Measurements from ENCODE around the gene TM2D3. TPM values are rescaled to one million over a fixed set of nuclear protein-coding genes. Genes with fewer than 3 reads are reported as not detected.

The TM2D3 gene
- total RNA-seq, 1 experiment from 2014 or later: 26.2 TPM

- H3K4me1 Mint-ChIP-seq (ENCODE audit: insufficient read depth, unreplicated experiment): peaks cover 12% of the 10 kb centered on the region
- DNase-seq (ENCODE audit: unreplicated experiment): no peak
- intact Hi-C loops (cut with micrococcal nuclease): no loop called here
- ChIA-PET POLR2A (no interaction called here), CTCF (interaction anchor here (0.6 to 2.3 kb wide), 4 partner anchors 9 to 331 kb away, joined by 3 to 10 read pairs (median 4); no protein-coding TSS in a partner anchor)
- H3K9me3 Mint-ChIP-seq (ENCODE audit: unreplicated experiment): peaks cover 8% of the 10 kb centered on the region
- no peaks in the 10 kb centered on the region for H3K27me3 Mint-ChIP-seq (ENCODE audit: insufficient read depth, unreplicated experiment)
- no peak overlapping the region for H3K4me3 Mint-ChIP-seq (ENCODE audit: unreplicated experiment)
- H3K36me3 Mint-ChIP-seq (ENCODE audit: insufficient read depth, unreplicated experiment): peaks cover 4% of the 10 kb centered on the region
- no TSS peak for BruUV-seq (replicated peaks)
- no peak for TF ChIP-seq CTCF (IDR thresholded peaks at IDR 0.05; ENCODE audit: unreplicated experiment)
- no peak overlapping the region for H3K27ac Mint-ChIP-seq (ENCODE audit: low read depth, unreplicated experiment)
These were observed 31.5 kb downstream of the TM2D3 start for GRCh38 chr15:101620671-101621070.

- no peak for DNase-seq (ENCODE audit: unreplicated experiment)
- Mint-ChIP-seq H3K27me3 (ENCODE audit: insufficient read depth, unreplicated experiment) (no peaks in the 10 kb centered on the region), H3K4me1 (ENCODE audit: insufficient read depth, unreplicated experiment) (peaks cover 16% of the 10 kb centered on the region), H3K4me3 (ENCODE audit: unreplicated experiment) (no peak overlapping the region), H3K27ac (ENCODE audit: low read depth, unreplicated experiment) (no peak overlapping the region), H3K36me3 (ENCODE audit: insufficient read depth, unreplicated experiment) (peaks cover 4% of the 10 kb centered on the region), H3K9me3 (ENCODE audit: unreplicated experiment) (peaks cover 8% of the 10 kb centered on the region)
- CTCF ChIA-PET: no interaction called here
- intact Hi-C loops (cut with micrococcal nuclease): no loop called here
- POLR2A ChIA-PET: no interaction called here
- no peak for TF ChIP-seq CTCF (IDR thresholded peaks at IDR 0.05; ENCODE audit: unreplicated experiment)
- BruUV-seq (replicated peaks): no TSS peak
These were observed 32.6 kb downstream of the TM2D3 start for GRCh38 chr15:101619615-101619865.

- ChIA-PET POLR2A (no interaction called here), CTCF (interaction anchor here (1.1 kb wide), 1 partner anchor 117 kb away, joined by 4 read pairs; no protein-coding TSS in a partner anchor)
- peaks cover 8% of the 10 kb centered on the region for H3K9me3 Mint-ChIP-seq (ENCODE audit: unreplicated experiment)
- H3K36me3 Mint-ChIP-seq (ENCODE audit: insufficient read depth, unreplicated experiment): peaks cover 2% of the 10 kb centered on the region
- BruUV-seq (replicated peaks): no TSS peak
- no peak for TF ChIP-seq CTCF (IDR thresholded peaks at IDR 0.05; ENCODE audit: unreplicated experiment)
- no peak overlapping the region for H3K27ac Mint-ChIP-seq (ENCODE audit: low read depth, unreplicated experiment)
- DNase-seq (ENCODE audit: unreplicated experiment): no peak
- peaks cover 16% of the 10 kb centered on the region for H3K4me1 Mint-ChIP-seq (ENCODE audit: insufficient read depth, unreplicated experiment)
- no peaks in the 10 kb centered on the region for H3K27me3 Mint-ChIP-seq (ENCODE audit: insufficient read depth, unreplicated experiment)
- no peak overlapping the region for H3K4me3 Mint-ChIP-seq (ENCODE audit: unreplicated experiment)
- intact Hi-C loops (cut with micrococcal nuclease): no loop called here
These were observed 33.1 kb downstream of the TM2D3 start for GRCh38 chr15:101618851-101619614.

GRCh38 chr15:101618076-101618475 is 34.1 kb downstream of the TM2D3 start:
- no peak for TF ChIP-seq CTCF (IDR thresholded peaks at IDR 0.05; ENCODE audit: unreplicated experiment)
- CTCF ChIA-PET: interaction anchor here (0.7 to 1.1 kb wide), 2 partner anchors 116 to 329 kb away, joined by 3 to 4 read pairs; no protein-coding TSS in a partner anchor
- H3K36me3 Mint-ChIP-seq (ENCODE audit: insufficient read depth, unreplicated experiment): no peaks in the 10 kb centered on the region
- intact Hi-C loops (cut with micrococcal nuclease): no loop called here
- H3K27ac Mint-ChIP-seq (ENCODE audit: low read depth, unreplicated experiment): no peak overlapping the region
- POLR2A ChIA-PET: no interaction called here
- no peaks in the 10 kb centered on the region for H3K27me3 Mint-ChIP-seq (ENCODE audit: insufficient read depth, unreplicated experiment)
- DNase-seq (ENCODE audit: unreplicated experiment): no peak
- BruUV-seq (replicated peaks): no TSS peak
- no peak overlapping the region for H3K4me3 Mint-ChIP-seq (ENCODE audit: unreplicated experiment)
- H3K4me1 Mint-ChIP-seq (ENCODE audit: insufficient read depth, unreplicated experiment): peaks cover 16% of the 10 kb centered on the region
- peaks cover 2% of the 10 kb centered on the region for H3K9me3 Mint-ChIP-seq (ENCODE audit: unreplicated experiment)

All from MCF 10A (cell line).